NK-92 treated with Interleukin-12 subunit alpha and Interleukin-12 subunit beta, amount 100 ng/mL, for 24 hours (cell line): ENCODE measurements around the gene PMCH.
"Not testable (repeated sequence)": the region's sequence is repeated elsewhere in the genome, so short reads cannot be mapped to it uniquely, and the experiment has no call there.

Experiments
- DNase-seq: peaks from one replicate; lab custom pipeline; 2025; lab: John Stamatoyannopoulos, UW

The PMCH gene

GRCh38 chr12:102197789-102198188 lies at the start of gene PMCH:
PMCH (minus strand) TSS chr12:102197833; CDS start chr12:102197770, 63 bp downstream.
- no peak for DNase-seq

- DNase-seq = not testable (repeated sequence)
Measured at GRCh38 chr12:102240859-102241258, 43.2 kb upstream of the PMCH start.

- DNase-seq = no peak
Measured at GRCh38 chr12:102234599-102234998, 37.0 kb upstream of the PMCH start.

GRCh38 chr12:102232446-102232845 lies 34.8 kb upstream of the PMCH start:
- no peak for DNase-seq

- no peak for DNase-seq
Measured at GRCh38 chr12:102232036-102232435, 34.4 kb upstream of the PMCH start.

GRCh38 chr12:102227954-102228353 lies 30.3 kb upstream of the PMCH start:
- no peak for DNase-seq

GRCh38 chr12:102220736-102221135 lies 23.1 kb upstream of the PMCH start:
- DNase-seq = no peak

- DNase-seq = no peak
Measured at GRCh38 chr12:102215992-102216691, 18.5 kb upstream of the PMCH start.

- DNase-seq = no peak
Measured at GRCh38 chr12:102204025-102204424, 6.4 kb upstream of the PMCH start.

GRCh38 chr12:102202556-102202955 lies 4.9 kb upstream of the PMCH start:
- no peak for DNase-seq

GRCh38 chr12:102201436-102202061 lies 3.9 kb upstream of the PMCH start:
- DNase-seq = no peak

GRCh38 chr12:102195826-102196225 lies 1.8 kb downstream of the PMCH start:
- no peak for DNase-seq

GRCh38 chr12:102182635-102183034 lies 15.0 kb downstream of the PMCH start:
- DNase-seq = no peak

GRCh38 chr12:102174761-102175160 lies 22.9 kb downstream of the PMCH start:
- no peak for DNase-seq

GRCh38 chr12:102174117-102174516 lies 23.5 kb downstream of the PMCH start:
- DNase-seq = no peak

GRCh38 chr12:102172436-102172835 lies 25.2 kb downstream of the PMCH start:
- no peak for DNase-seq

GRCh38 chr12:102171951-102172350 lies 25.7 kb downstream of the PMCH start:
- no peak for DNase-seq

GRCh38 chr12:102169922-102170621 lies 27.6 kb downstream of the PMCH start:
- no peak for DNase-seq

GRCh38 chr12:102167821-102168604 lies 29.6 kb downstream of the PMCH start:
- DNase-seq = no peak

- no peak for DNase-seq
Measured at GRCh38 chr12:102163383-102163782, 34.2 kb downstream of the PMCH start.

- DNase-seq = not testable (repeated sequence)
Measured at GRCh38 chr12:102155206-102155605, 42.4 kb downstream of the PMCH start.

GRCh38 chr12:102147062-102147587 lies 50.5 kb downstream of the PMCH start:
- DNase-seq = not testable (repeated sequence)
